Calu3 (cell line): ENCODE data around the gene KRT83. TPM values are rescaled to one million over a fixed set of nuclear protein-coding genes. Genes with fewer than 3 reads are reported as not detected.
A peak's percentile ranks its signal among the peaks of the same experiment; 100 is the strongest.

Experiments used
- BruUV-seq: library from RNA; stranded (reverse); fragments of 400-500 nt; replicated peaks from 2 replicates; lab custom pipeline; 2021; lab: Mats Ljungman, UMichigan
- CTCF ChIA-PET: fragments of 300-600 bp; sonication (Branson Sonifier 250); formaldehyde crosslinking; loops from one replicate; lab custom pipeline; 2022; ENCODE audit warnings: antibody characterized with exemption; lab: Charles Lee
- DNase-seq: peaks from one replicate; pipeline ENCODE4 v3.0.0; 2022
- H3K27ac Mint-ChIP-seq: one replicate; pipeline ENCODE4 v1.8.0; 2022; ENCODE audit warnings: mixed read lengths; ENCODE audit not compliant: unreplicated experiment
- H3K27me3 Mint-ChIP-seq: one replicate; pipeline ENCODE4 v1.8.0; 2022; ENCODE audit warnings: mixed read lengths; ENCODE audit not compliant: unreplicated experiment
- H3K36me3 Mint-ChIP-seq: one replicate; pipeline ENCODE4 v1.8.0; 2022; ENCODE audit warnings: mild to moderate bottlenecking, moderate library complexity, mixed read lengths; ENCODE audit not compliant: insufficient read depth, unreplicated experiment
- H3K4me1 Mint-ChIP-seq: one replicate; pipeline ENCODE4 v1.8.0; 2022; ENCODE audit warnings: mild to moderate bottlenecking, low read depth, mixed read lengths; ENCODE audit not compliant: unreplicated experiment
- H3K4me3 Mint-ChIP-seq: one replicate; pipeline ENCODE4 v1.8.0; 2022; ENCODE audit warnings: mild to moderate bottlenecking, low read depth, moderate library complexity, mixed read lengths; ENCODE audit not compliant: unreplicated experiment
- H3K9me3 Mint-ChIP-seq: one replicate; pipeline ENCODE4 v1.8.0; 2022; ENCODE audit warnings: low read depth, mixed read lengths; ENCODE audit not compliant: unreplicated experiment
- CTCF ChIP-seq: fragments of 200-600 bp; IDR thresholded peaks from one replicate; pipeline ENCODE4 v1.8.0; 2022; ENCODE audit warnings: antibody characterized with exemption; ENCODE audit not compliant: unreplicated experiment
- intact Hi-C: fragments of 100-400 bp; cut with micrococcal nuclease; formaldehyde crosslinking; loops from one replicate; pipeline ENCODE4 v1.10.0; 2022; ENCODE audit not compliant: unreplicated experiment
- total RNA-seq: library from RNA; stranded (reverse); gene quantifications from 2 replicates; pipeline ENCODE4 v1.2.3, GENCODE V29; 2022

Gene KRT83
- total RNA-seq, 1 experiment from 2014 or later: not detected

- TF ChIP-seq CTCF: no peak
- Mint-ChIP-seq H3K9me3 (peaks cover 1% of the 10 kb centered on the region), H3K27ac (no peak overlapping the region), H3K4me3 (no peak overlapping the region), H3K4me1 (peaks cover 18% of the 10 kb centered on the region), H3K36me3 (peaks cover 6% of the 10 kb centered on the region), H3K27me3 (peaks cover 6% of the 10 kb centered on the region)
- CTCF ChIA-PET: no interaction called here
- no peak for DNase-seq
- BruUV-seq: no TSS peak
- intact Hi-C loops: no loop called here
Measured at GRCh38 chr12:52300796-52301691, 20.2 kb downstream of the KRT83 start.

DNA sequence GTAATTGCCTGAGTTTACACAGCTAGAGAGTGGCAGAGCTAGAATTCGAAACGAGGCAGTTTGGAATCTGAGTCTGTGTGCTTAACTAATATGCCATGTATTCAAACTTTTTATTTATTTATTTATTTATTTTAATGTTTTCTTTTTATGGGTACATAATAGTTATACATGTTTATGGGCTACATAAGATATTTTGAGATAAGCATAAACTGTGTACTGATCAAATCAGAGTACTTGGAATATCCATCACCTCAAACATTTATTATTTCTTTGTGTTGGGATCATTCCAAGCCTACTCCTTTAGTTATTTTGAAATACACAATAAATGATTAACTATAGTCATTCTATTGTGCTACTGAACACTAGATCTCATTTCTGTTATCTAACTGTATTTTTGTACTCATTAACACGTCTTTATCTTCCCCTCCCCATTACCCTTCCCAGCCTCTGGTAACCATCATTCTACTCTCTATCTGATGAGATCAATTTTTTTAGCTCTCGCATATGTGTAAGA lies 22.5 kb downstream of the KRT83 start:
- no TSS peak for BruUV-seq
- no peak overlapping the region for H3K4me3 Mint-ChIP-seq
- peaks cover 3% of the 10 kb centered on the region for H3K9me3 Mint-ChIP-seq
- peaks cover 7% of the 10 kb centered on the region for H3K36me3 Mint-ChIP-seq
- H3K4me1 Mint-ChIP-seq: peaks cover 9% of the 10 kb centered on the region
- CTCF ChIA-PET: no interaction called here
- no peak for DNase-seq
- intact Hi-C loops: no loop called here
- no peak for TF ChIP-seq CTCF
- no peak overlapping the region for H3K27ac Mint-ChIP-seq
- H3K27me3 Mint-ChIP-seq: peaks cover 13% of the 10 kb centered on the region

DNA sequence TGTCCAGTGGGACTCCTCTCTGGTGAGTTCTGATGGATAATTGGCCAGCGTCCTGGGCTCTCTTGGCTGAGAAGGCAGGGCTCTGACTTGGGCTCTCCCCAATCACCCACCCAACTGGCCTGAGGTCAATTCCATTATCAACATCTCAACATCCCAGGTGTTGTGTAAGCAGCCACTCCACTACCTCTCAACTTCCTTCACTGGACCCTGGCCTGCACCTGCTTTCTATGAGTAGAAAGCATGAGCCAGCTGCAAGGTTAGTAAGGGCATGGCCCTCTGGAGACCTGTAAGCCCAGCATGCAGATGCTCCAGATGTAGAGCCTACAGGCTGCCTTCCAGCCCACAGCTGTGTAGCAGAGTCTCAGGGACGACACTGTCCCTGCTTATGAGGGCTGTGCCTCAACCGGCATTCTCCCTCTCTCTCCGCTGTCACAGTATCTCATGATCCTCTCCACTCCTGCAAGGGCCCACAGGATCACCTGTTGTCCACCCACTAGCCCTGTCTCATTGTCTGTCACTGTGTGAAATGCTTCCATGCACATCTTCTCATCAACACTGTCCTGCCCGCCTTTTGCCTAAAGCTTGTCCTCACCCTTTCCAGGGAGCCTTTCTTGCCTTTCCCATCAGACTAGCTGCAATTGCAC lies 24.5 kb downstream of the KRT83 start:
- no TSS peak for BruUV-seq
- intact Hi-C loops: no loop called here
- no peak overlapping the region for H3K4me3 Mint-ChIP-seq
- H3K27ac Mint-ChIP-seq: no peak overlapping the region
- H3K27me3 Mint-ChIP-seq: peaks cover 13% of the 10 kb centered on the region
- no peak for DNase-seq
- peaks cover 9% of the 10 kb centered on the region for H3K4me1 Mint-ChIP-seq
- peaks cover 7% of the 10 kb centered on the region for H3K36me3 Mint-ChIP-seq
- CTCF ChIA-PET: no interaction called here
- peaks cover 3% of the 10 kb centered on the region for H3K9me3 Mint-ChIP-seq
- no peak for TF ChIP-seq CTCF

DNA sequence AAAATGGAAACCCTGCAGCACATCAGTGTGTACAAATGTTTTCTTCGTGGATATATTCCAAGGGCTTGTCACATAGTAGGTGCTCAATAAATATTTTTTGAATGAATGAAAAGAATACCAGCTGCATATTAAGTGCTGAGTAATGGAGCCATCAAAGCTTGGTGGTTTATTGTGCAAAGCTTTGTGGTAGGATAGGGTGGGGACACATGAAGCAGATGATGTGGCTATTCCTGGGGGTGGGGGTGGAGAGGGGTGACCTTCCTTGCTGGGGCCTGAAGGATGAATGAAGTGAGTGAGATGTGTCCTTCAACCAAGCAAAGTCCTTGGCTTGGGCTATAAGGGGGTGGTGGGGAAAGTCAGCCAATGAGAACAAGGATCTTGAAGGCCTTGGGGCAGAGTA lies 25.5 kb downstream of the KRT83 start:
- Mint-ChIP-seq H3K4me1 (peaks cover 9% of the 10 kb centered on the region), H3K9me3 (peaks cover 3% of the 10 kb centered on the region), H3K4me3 (no peak overlapping the region), H3K36me3 (peaks cover 7% of the 10 kb centered on the region), H3K27ac (peak overlapping the region; percentile 43), H3K27me3 (peaks cover 13% of the 10 kb centered on the region)
- CTCF ChIA-PET: interaction anchor here (0.6 kb wide), 1 partner anchor 14 kb away, joined by 5 read pairs; no protein-coding TSS in a partner anchor
- intact Hi-C loops: no loop called here
- BruUV-seq: no TSS peak
- DNase-seq: no peak
- TF ChIP-seq CTCF: no peak
